ENCODE results near the gene GPR137B. TPM values are rescaled to one million over a fixed set of nuclear protein-coding genes. Genes with fewer than 3 reads are reported as not detected.

Gene GPR137B
- total RNA-seq, 1 donor from 2014 or later: 36.7 TPM

DNA sequence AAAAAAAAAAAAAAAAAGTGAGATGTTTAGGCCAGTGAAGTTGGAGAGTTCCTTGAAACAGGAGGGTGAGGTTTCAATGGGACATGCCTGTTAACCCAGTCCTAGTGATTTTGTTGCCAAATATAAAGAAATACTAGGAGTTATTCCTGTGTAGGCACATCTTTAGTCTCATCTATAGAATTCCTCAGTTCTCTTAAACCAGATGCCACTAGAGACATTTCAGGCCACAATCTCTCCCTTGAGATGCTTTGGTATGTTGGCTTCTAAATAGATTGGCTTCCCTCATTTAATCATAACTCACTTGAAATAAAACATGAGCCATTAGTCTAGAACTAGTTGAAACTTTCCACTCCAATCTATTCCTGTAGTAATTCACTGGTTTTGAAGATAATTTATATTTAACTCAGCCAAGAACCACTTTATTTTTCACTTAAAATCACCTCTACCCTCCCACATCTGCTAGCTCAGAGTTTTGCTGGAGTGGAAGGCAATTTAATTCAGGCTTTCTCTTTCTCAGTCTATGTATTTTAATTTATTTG lies 29.8 kb downstream of the GPR137B start:
- Histone ChIP-seq H3K36me3 (no peaks in the 10 kb centered on the region), H3K27ac (replicated peaks) (no peak overlapping the region), H3K4me1 (peaks cover 10% of the 10 kb centered on the region), H3K9me3 (replicated peaks) (no peaks in the 10 kb centered on the region), H3K27me3 (ENCODE audit: low read depth) (no peaks in the 10 kb centered on the region), H3K4me3 (no peak overlapping the region)
- intact Hi-C loops (cut with micrococcal nuclease): no loop called here
- TF ChIP-seq, protein P1, sequence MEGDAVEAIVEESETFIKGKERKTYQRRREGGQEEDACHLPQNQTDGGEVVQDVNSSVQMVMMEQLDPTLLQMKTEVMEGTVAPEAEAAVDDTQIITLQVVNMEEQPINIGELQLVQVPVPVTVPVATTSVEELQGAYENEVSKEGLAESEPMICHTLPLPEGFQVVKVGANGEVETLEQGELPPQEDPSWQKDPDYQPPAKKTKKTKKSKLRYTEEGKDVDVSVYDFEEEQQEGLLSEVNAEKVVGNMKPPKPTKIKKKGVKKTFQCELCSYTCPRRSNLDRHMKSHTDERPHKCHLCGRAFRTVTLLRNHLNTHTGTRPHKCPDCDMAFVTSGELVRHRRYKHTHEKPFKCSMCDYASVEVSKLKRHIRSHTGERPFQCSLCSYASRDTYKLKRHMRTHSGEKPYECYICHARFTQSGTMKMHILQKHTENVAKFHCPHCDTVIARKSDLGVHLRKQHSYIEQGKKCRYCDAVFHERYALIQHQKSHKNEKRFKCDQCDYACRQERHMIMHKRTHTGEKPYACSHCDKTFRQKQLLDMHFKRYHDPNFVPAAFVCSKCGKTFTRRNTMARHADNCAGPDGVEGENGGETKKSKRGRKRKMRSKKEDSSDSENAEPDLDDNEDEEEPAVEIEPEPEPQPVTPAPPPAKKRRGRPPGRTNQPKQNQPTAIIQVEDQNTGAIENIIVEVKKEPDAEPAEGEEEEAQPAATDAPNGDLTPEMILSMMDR (IDR thresholded peaks at IDR 0.05; ENCODE audit: borderline replicate concordance): no peak
- no peak for DNase-seq

DNA sequence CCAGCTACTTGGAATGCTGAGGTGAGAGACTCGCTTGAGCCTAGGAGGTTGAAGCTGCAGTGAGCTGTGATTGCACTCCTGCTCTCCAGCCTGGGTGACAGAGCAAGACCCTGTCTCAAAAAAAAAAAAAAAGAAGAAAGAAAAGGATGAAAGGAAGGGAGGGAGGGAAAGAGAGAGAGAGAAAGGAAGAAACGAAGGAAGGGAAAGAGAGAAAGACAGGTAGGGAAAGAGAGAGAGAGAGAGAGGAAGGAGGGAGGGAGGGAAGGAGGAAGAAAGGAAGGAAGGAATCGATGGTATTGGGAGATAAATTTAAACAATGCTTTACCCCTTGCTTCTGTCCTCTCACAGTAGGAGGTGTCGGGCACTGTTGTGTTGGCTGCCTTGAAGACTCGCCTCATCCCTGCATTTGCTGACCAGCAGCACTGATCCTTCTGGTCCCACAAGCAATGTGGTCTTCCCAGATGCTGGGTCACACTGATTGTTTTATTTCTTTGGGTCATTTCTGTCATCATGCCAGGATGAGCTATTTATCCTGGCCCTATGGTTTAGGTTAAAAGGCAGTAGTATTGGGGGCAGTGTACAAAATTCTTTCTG lies 30.9 kb downstream of the GPR137B start:
- Histone ChIP-seq H3K4me3 (no peak overlapping the region), H3K27ac (replicated peaks) (no peak overlapping the region), H3K4me1 (peaks cover 10% of the 10 kb centered on the region), H3K9me3 (replicated peaks) (no peaks in the 10 kb centered on the region), H3K27me3 (ENCODE audit: low read depth) (no peaks in the 10 kb centered on the region), H3K36me3 (no peaks in the 10 kb centered on the region)
- TF ChIP-seq, protein P1 (IDR thresholded peaks at IDR 0.05; ENCODE audit: borderline replicate concordance): no peak
- DNase-seq: no peak
- intact Hi-C loops (cut with micrococcal nuclease): no loop called here

DNA sequence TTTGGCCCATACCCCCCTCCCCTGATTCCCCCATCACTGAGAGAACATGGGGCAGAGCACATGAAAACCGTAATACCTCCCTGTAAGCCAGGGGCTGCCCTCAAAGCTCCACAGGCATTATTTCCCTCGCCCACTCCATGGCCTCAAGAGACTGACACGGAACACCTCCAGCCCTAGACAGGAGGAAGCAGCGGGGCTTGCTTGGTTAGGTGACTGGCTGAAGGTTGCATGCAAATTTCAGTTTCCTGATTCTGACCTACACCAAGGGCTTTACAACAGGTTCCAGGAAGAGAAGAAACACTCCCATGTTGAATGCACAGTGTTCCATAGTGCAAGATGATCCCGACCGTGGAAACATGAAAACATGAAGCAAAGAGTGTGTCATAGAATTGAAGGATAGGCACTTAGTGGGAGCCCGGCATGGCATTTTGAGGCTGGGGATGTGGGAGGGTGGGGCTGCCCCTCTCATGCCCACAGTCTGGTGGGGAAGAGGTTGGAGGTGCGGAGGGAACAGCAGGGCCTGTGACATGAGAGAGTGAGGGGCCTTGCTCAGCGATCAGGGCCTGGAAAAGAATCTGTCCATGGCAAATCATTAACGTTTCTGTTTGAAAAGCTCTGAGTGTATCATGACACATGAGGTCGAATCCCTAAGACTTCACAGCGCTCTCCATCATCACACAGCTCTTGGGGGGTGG lies 33.5 kb downstream of the GPR137B start:
- no peak overlapping the region for H3K27ac ChIP-seq (replicated peaks)
- DNase-seq: no peak
- H3K4me3 ChIP-seq: no peak overlapping the region
- TF ChIP-seq, protein P1 (IDR thresholded peaks at IDR 0.05; ENCODE audit: borderline replicate concordance): no peak
- intact Hi-C loops (cut with micrococcal nuclease): no loop called here
- H3K27me3 ChIP-seq (ENCODE audit: low read depth): no peaks in the 10 kb centered on the region
- H3K9me3 ChIP-seq (replicated peaks): no peaks in the 10 kb centered on the region
- peaks cover 19% of the 10 kb centered on the region for H3K36me3 ChIP-seq
- no peaks in the 10 kb centered on the region for H3K4me1 ChIP-seq

DNA sequence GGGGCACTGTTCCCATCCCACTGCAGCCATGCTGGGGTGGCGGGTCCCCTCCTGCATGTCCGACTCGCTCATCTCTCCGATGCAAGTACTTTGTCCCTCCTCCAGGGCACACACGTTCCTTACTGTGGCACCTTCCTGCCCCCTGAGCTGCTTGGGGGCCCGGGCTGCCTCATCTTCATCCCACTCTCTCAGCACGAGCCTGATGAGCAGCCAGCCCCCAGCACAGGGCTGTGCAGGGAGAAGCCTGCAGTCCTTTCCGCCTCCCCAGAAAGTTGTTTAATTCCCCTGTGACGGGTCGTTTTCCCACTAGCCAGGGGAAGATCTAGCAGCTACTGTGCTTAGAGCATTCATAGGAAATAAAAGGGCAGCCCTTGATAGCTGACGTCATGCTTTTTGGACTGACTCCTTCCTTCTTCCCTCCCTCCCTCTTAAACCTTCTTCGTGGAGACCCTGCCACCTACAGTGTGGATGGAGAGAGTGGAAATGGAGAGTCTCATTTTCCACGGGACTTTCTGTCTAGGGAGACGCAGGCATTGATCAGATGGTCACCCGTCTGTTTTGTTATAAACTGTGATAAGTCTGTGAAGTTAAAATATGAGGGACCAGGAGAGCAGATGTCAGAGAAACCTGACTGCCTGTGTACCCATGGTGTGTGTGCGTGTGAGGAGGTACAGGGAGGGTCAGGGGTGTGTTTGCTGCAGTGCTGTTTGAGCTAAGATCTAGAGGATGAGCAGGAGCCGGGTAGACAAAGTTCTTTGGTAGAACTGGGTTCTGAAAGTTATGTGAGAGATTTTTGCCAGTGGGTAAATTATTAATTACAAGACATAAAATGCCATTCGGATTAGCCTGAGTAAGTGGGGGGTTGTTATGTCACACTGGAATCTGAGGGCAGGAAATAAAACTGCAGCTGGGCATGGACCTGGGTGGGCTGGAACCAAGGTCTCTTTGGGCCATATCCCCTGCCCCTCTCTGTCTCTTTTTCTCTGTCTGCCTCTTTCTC lies 34.3 kb downstream of the GPR137B start:
- no peaks in the 10 kb centered on the region for H3K27me3 ChIP-seq (ENCODE audit: low read depth)
- H3K4me1 ChIP-seq: no peaks in the 10 kb centered on the region
- no peak for DNase-seq
- no peak overlapping the region for H3K27ac ChIP-seq (replicated peaks)
- H3K36me3 ChIP-seq: peaks cover 27% of the 10 kb centered on the region
- no peaks in the 10 kb centered on the region for H3K9me3 ChIP-seq (replicated peaks)
- intact Hi-C loops (cut with micrococcal nuclease): no loop called here
- TF ChIP-seq, protein P1 (IDR thresholded peaks at IDR 0.05; ENCODE audit: borderline replicate concordance): no peak
- H3K4me3 ChIP-seq: no peak overlapping the region

DNA sequence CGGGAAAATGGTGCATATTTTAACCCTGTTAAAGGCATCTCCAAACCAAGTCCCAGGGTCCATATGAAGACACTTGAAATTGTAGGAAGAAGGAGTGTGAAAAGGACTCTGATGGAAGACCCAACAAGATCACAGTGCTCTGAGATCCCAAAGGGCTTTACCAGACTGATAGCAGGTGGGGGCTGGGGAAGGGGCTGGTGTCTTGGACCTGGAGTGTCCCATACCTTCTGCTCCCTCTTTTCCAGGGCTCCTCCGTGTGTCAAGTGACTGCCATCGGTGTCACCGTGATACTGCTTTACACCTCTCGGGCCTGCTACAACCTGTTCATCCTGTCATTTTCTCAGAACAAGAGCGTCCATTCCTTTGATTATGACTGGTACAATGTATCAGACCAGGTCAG lies 37.3 kb downstream of the GPR137B start:
- no peak for DNase-seq
- no peaks in the 10 kb centered on the region for H3K9me3 ChIP-seq (replicated peaks)
- intact Hi-C loops (cut with micrococcal nuclease): no loop called here
- TF ChIP-seq, protein P1 (IDR thresholded peaks at IDR 0.05; ENCODE audit: borderline replicate concordance): no peak
- H3K27me3 ChIP-seq (ENCODE audit: low read depth): no peaks in the 10 kb centered on the region
- peaks cover 40% of the 10 kb centered on the region for H3K36me3 ChIP-seq
- no peak overlapping the region for H3K4me3 ChIP-seq
- no peaks in the 10 kb centered on the region for H3K4me1 ChIP-seq
- no peak overlapping the region for H3K27ac ChIP-seq (replicated peaks)
